ENCODE results near the gene ABCC3.

Gene ABCC3

DNA sequence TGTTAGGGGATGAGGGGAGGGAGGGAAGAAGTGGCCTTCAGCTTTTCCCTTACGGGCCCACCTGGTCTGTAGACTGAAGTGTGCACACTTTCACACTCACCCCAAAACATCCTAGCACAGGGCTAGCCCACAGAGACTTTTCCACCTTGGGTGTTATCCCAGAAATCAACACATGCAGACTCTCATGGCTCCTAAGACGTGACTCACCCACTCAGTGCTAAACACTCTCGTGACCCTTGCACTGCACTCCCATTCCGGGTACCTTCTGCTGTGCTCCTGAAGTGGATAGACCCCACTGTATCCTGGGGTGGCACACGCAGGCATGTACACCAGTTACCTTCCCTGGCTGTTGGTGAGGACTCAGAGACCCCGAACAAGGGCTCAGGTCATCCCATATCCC is 23.0 kb upstream of the ABCC3 start:
- Histone ChIP-seq H3K9me3 (ENCODE audit: low read depth, low read length) (no peaks in the 10 kb centered on the region), H3K9ac (ENCODE audit: insufficient read length) (no peak overlapping the region), H3K4me3 (no peak overlapping the region), H3K27ac (no peak overlapping the region), H3K36me3 (ENCODE audit: insufficient read depth, low read length) (no peaks in the 10 kb centered on the region)
- DNase-seq (ENCODE audit: low read depth, low spot score): no peak
- TF ChIP-seq EZH2 (IDR thresholded peaks at IDR 0.05) (no peak), POLR2AphosphoS5 (IDR thresholded peaks at IDR 0.05; ENCODE audit: borderline replicate concordance, low read depth, low read length) (no peak), FOXP2 (optimal IDR thresholded peaks at IDR 0.05; ENCODE audit: control extremely low read depth, extremely low read length, insufficient read depth) (no peak)

- no peak for DNase-seq (ENCODE audit: low read depth, low spot score)
- no peak overlapping the region for H3K27ac ChIP-seq
- TF ChIP-seq EZH2 (IDR thresholded peaks at IDR 0.05): no peak
- no peak for TF ChIP-seq FOXP2 (optimal IDR thresholded peaks at IDR 0.05; ENCODE audit: control extremely low read depth, extremely low read length, insufficient read depth)
- no peak for TF ChIP-seq POLR2AphosphoS5 (IDR thresholded peaks at IDR 0.05; ENCODE audit: borderline replicate concordance, low read depth, low read length)
- no peak overlapping the region for H3K9ac ChIP-seq (ENCODE audit: insufficient read length)
- H3K9me3 ChIP-seq (ENCODE audit: low read depth, low read length): no peaks in the 10 kb centered on the region
- no peaks in the 10 kb centered on the region for H3K36me3 ChIP-seq (ENCODE audit: insufficient read depth, low read length)
- no peak overlapping the region for H3K4me3 ChIP-seq
These were observed 22.4 kb upstream of the ABCC3 start for GRCh38 chr17:50612281-50612680.

- no peak overlapping the region for H3K27ac ChIP-seq
- TF ChIP-seq FOXP2 (optimal IDR thresholded peaks at IDR 0.05; ENCODE audit: control extremely low read depth, extremely low read length, insufficient read depth) (no peak), EZH2 (IDR thresholded peaks at IDR 0.05) (no peak), POLR2AphosphoS5 (IDR thresholded peaks at IDR 0.05; ENCODE audit: borderline replicate concordance, low read depth, low read length) (no peak)
- no peak overlapping the region for H3K4me3 ChIP-seq
- H3K36me3 ChIP-seq (ENCODE audit: insufficient read depth, low read length): no peaks in the 10 kb centered on the region
- DNase-seq (ENCODE audit: low read depth, low spot score): no peak
- no peak overlapping the region for H3K9ac ChIP-seq (ENCODE audit: insufficient read length)
- H3K9me3 ChIP-seq (ENCODE audit: low read depth, low read length): no peaks in the 10 kb centered on the region
These were observed 21.4 kb upstream of the ABCC3 start for GRCh38 chr17:50613007-50613992.

DNA sequence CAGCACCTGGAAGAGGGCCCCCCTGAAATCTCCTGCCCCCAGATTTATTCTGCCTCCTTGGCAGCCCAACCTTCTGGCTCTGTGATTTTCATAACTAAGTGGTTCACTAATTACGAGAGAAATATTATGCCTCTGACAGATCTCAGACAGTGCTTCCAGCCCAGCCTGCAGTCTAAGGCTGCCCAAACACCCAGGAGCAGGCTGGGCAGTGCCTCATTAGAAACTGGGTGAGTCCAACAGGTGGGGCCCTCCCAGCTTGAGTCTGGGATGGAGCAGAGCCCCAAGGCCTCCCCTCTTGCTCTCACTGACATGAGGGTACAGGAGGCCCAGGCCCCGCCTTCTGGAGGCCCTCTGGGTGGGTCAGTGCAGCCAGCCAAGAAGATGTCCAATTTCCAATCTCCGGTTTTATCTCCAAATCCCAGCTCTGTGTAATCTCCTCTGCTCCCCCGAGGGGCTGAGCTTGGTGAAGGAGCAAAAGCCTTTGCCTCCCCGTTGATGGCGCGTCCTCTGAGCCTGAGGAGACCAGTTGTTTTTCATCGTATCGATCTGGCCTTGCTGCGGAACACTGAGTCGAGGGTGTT is 20.1 kb upstream of the ABCC3 start:
- H3K27ac ChIP-seq: no peak overlapping the region
- H3K36me3 ChIP-seq (ENCODE audit: insufficient read depth, low read length): no peaks in the 10 kb centered on the region
- DNase-seq (ENCODE audit: low read depth, low spot score): no peak
- H3K9ac ChIP-seq (ENCODE audit: insufficient read length): no peak overlapping the region
- H3K4me3 ChIP-seq: no peak overlapping the region
- no peaks in the 10 kb centered on the region for H3K9me3 ChIP-seq (ENCODE audit: low read depth, low read length)
- TF ChIP-seq POLR2AphosphoS5 (IDR thresholded peaks at IDR 0.05; ENCODE audit: borderline replicate concordance, low read depth, low read length): no peak
- TF ChIP-seq EZH2 (IDR thresholded peaks at IDR 0.05): no peak
- TF ChIP-seq FOXP2 (optimal IDR thresholded peaks at IDR 0.05; ENCODE audit: control extremely low read depth, extremely low read length, insufficient read depth): no peak

DNA sequence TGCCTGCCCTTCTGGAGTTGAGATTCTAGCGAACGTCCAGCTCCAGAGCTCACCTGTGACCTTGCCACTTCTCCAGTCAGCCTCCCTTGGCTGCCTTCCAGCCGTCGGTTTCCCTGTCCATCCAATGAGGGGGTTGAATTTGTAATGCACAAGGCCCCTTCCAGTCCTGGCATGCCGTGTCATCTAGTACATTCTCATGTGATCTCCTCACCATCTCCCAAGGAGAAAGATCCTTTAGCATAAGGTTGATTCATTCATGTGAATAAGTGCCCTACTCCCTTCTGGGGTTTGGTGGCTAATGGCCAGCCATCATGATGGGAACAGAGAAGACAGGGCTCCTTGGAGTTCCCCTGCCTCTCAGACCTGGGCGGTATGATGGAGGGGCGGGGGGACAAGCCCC is 18.9 kb upstream of the ABCC3 start:
- Histone ChIP-seq H3K27ac (no peak overlapping the region), H3K4me3 (no peak overlapping the region), H3K9ac (ENCODE audit: insufficient read length) (no peak overlapping the region), H3K9me3 (ENCODE audit: low read depth, low read length) (no peaks in the 10 kb centered on the region), H3K36me3 (ENCODE audit: insufficient read depth, low read length) (no peaks in the 10 kb centered on the region)
- no peak for DNase-seq (ENCODE audit: low read depth, low spot score)
- no peak for TF ChIP-seq FOXP2 (optimal IDR thresholded peaks at IDR 0.05; ENCODE audit: control extremely low read depth, extremely low read length, insufficient read depth)
- TF ChIP-seq POLR2AphosphoS5 (IDR thresholded peaks at IDR 0.05; ENCODE audit: borderline replicate concordance, low read depth, low read length): no peak
- no peak for TF ChIP-seq EZH2 (IDR thresholded peaks at IDR 0.05)

- Histone ChIP-seq H3K36me3 (ENCODE audit: insufficient read depth, low read length) (no peaks in the 10 kb centered on the region), H3K4me3 (no peak overlapping the region), H3K27ac (no peak overlapping the region), H3K9ac (ENCODE audit: insufficient read length) (no peak overlapping the region), H3K9me3 (ENCODE audit: low read depth, low read length) (no peaks in the 10 kb centered on the region)
- DNase-seq (ENCODE audit: low read depth, low spot score): no peak
- no peak for TF ChIP-seq POLR2AphosphoS5 (IDR thresholded peaks at IDR 0.05; ENCODE audit: borderline replicate concordance, low read depth, low read length)
- no peak for TF ChIP-seq EZH2 (IDR thresholded peaks at IDR 0.05)
- no peak for TF ChIP-seq FOXP2 (optimal IDR thresholded peaks at IDR 0.05; ENCODE audit: control extremely low read depth, extremely low read length, insufficient read depth)
These were observed 16.4 kb upstream of the ABCC3 start for GRCh38 chr17:50618300-50618699.

DNA sequence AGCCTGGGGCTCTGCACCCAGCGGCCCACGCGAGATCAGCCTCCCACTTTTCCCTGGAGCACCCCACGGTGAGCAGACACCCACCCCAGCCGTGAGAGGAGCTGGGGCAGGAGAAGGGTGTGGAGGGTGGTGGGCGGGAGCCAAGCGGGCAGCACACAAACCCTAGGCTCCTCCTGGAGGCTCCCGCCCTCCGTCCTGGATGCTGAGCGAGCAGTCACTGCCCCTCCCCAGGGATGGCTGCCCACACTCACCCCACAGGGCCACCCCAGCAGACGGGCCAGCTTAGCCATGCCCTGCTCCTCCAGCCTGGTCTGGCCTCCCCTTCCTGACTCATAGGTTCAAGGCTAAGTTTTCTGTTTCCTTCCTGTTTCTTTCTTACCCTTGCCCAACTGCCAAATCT is 15.7 kb upstream of the ABCC3 start:
- Histone ChIP-seq H3K4me3 (no peak overlapping the region), H3K9ac (ENCODE audit: insufficient read length) (no peak overlapping the region), H3K36me3 (ENCODE audit: insufficient read depth, low read length) (no peaks in the 10 kb centered on the region), H3K27ac (no peak overlapping the region), H3K9me3 (ENCODE audit: low read depth, low read length) (no peaks in the 10 kb centered on the region)
- no peak for DNase-seq (ENCODE audit: low read depth, low spot score)
- TF ChIP-seq FOXP2 (optimal IDR thresholded peaks at IDR 0.05; ENCODE audit: control extremely low read depth, extremely low read length, insufficient read depth) (no peak), POLR2AphosphoS5 (IDR thresholded peaks at IDR 0.05; ENCODE audit: borderline replicate concordance, low read depth, low read length) (no peak), EZH2 (IDR thresholded peaks at IDR 0.05) (no peak)

DNA sequence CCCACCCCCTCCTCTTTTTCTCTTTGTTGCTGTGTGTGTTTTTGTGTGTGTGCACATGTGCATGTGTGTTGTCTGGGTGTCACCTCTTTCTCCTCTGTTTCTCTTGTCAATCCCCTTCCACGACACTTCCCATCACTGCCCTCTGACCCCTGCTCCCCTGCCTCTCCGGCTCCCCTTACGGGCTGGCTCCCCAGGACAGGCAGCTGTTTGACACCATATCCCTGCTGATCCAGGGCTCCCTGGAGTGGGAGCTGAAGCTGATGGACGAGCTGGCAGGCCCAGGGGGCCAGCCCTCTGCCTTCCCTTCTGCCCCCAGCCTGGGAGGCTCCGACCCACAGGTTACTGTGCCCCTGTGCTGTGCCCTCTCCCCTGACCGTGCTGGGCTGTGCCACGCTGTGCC is 15.2 kb upstream of the ABCC3 start:
- H3K36me3 ChIP-seq (ENCODE audit: insufficient read depth, low read length): no peaks in the 10 kb centered on the region
- no peak overlapping the region for H3K4me3 ChIP-seq
- no peaks in the 10 kb centered on the region for H3K9me3 ChIP-seq (ENCODE audit: low read depth, low read length)
- TF ChIP-seq EZH2 (IDR thresholded peaks at IDR 0.05) (no peak), POLR2AphosphoS5 (IDR thresholded peaks at IDR 0.05; ENCODE audit: borderline replicate concordance, low read depth, low read length) (no peak), FOXP2 (optimal IDR thresholded peaks at IDR 0.05; ENCODE audit: control extremely low read depth, extremely low read length, insufficient read depth) (no peak)
- peak overlapping the region; percentile 42; the same call in 1 of the 2 replicates for H3K27ac ChIP-seq
- H3K9ac ChIP-seq (ENCODE audit: insufficient read length): no peak overlapping the region
- DNase-seq (ENCODE audit: low read depth, low spot score): no peak
